ENCODE results near the gene RAB11A. TPM values are rescaled to one million over a fixed set of nuclear protein-coding genes. Genes with fewer than 3 reads are reported as not detected.

Gene RAB11A
- total RNA-seq, 2 experiments from 2014 or later = 139 to 183 TPM

DNA sequence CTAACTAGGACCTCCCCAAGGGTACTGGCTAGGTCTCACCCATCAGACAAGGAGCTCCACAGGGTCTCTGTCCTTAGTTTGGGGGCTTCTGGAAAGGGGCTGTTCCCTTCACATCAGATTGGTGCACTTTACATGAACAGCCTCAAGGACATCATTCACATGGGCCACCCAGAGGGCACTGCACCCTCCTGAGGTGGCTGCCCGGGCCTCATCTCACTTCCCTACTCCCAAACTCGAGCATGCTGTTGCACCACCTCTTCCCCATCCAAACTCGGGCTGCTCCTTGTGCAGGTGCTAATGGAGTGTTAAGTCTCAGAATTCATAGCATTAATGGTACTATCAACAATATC is 48.1 kb downstream of the RAB11A start:
- Mint-ChIP-seq H3K4me1 (peaks cover 33% of the 10 kb centered on the region), H3K9me3 (ENCODE audit: low read depth) (no peaks in the 10 kb centered on the region), H3K27ac (no peak overlapping the region), H3K27me3 (no peaks in the 10 kb centered on the region), H3K4me3 (no peak overlapping the region), H3K36me3 (no peaks in the 10 kb centered on the region)
- DNase-seq (no peak), ATAC-seq (peak; percentile 22)
- CTCF ChIA-PET = no interaction called here

DNA sequence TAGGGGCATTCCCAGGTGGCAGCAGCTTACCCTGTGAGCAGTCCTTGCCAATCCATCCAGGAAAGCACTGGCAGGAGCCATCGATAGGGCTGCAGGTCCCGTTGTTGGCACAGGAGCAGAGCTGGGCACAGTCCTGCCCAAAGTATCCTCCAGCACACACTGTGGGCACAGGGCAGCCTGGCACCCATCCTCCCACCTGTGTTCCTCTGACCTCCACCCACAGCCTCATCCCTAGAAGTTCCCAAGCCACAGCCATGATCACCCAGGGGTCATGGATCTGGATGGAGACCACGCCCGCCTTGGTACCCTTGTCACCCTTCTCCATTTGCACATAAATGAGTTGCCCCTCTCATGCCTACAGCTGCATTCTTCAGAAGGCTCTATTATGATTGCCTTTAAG is 48.6 kb downstream of the RAB11A start:
- peaks cover 33% of the 10 kb centered on the region for H3K4me1 Mint-ChIP-seq
- no peaks in the 10 kb centered on the region for H3K36me3 Mint-ChIP-seq
- no peak for DNase-seq
- no peak for ATAC-seq
- H3K27me3 Mint-ChIP-seq = no peaks in the 10 kb centered on the region
- CTCF ChIA-PET = no interaction called here
- H3K27ac Mint-ChIP-seq = no peak overlapping the region
- no peak overlapping the region for H3K4me3 Mint-ChIP-seq
- no peaks in the 10 kb centered on the region for H3K9me3 Mint-ChIP-seq (ENCODE audit: low read depth)

DNA sequence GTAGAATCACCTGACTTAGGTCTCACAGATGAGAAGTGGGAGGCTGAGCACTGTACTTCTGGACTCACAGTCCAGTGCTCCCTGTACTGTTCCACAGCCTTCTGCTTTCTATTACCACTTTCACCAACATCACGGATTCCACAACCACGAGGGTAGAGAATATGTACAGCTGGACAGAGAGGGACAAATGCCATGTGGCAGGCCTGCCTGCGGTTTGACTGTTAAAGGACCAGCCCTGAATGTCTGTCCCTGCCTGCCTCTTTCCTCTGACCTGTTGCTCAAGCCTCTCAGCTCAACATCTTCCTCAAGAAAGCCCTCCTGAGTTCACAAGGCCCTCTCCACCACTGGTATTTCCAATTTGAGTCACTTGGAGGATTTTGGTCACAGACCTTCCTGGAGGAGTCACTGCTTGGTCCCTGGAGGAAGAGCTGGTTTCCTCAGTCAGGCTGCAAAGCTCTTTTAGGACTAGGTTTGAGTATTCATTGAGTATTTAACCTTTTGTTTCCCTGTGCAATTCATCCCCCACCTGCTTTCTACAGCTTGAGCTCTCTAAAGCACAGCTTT is 49.1 kb downstream of the RAB11A start:
- no peaks in the 10 kb centered on the region for H3K9me3 Mint-ChIP-seq (ENCODE audit: low read depth)
- H3K36me3 Mint-ChIP-seq = no peaks in the 10 kb centered on the region
- DNase-seq (no peak), ATAC-seq (peak; percentile 18)
- CTCF ChIA-PET = no interaction called here
- peaks cover 33% of the 10 kb centered on the region for H3K4me1 Mint-ChIP-seq
- H3K27me3 Mint-ChIP-seq = no peaks in the 10 kb centered on the region
- H3K27ac Mint-ChIP-seq = no peak overlapping the region
- H3K4me3 Mint-ChIP-seq = no peak overlapping the region

DNA sequence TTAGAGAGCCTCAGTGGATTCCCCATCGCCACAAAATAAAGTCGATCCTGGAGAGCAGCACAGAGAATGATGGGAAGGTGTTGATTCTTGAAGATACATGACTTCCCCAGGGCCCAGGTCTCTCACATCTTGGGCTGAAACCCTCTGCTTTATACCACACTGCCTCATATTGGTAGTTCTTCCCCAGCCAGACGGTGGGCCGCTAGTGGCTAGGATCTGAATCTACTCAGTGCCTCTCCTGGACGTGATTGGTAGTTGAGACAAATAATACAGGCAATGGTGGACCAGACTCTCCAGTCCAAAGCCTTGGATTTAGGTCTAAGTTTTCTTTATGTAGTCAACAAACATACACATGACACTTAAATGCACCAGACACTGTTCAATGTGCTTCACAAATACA is 49.7 kb downstream of the RAB11A start:
- no peaks in the 10 kb centered on the region for H3K9me3 Mint-ChIP-seq (ENCODE audit: low read depth)
- no peak overlapping the region for H3K27ac Mint-ChIP-seq
- no peaks in the 10 kb centered on the region for H3K36me3 Mint-ChIP-seq
- H3K4me3 Mint-ChIP-seq = no peak overlapping the region
- no peaks in the 10 kb centered on the region for H3K27me3 Mint-ChIP-seq
- ATAC-seq (no peak), DNase-seq (no peak)
- CTCF ChIA-PET = no interaction called here
- H3K4me1 Mint-ChIP-seq = peaks cover 33% of the 10 kb centered on the region

DNA sequence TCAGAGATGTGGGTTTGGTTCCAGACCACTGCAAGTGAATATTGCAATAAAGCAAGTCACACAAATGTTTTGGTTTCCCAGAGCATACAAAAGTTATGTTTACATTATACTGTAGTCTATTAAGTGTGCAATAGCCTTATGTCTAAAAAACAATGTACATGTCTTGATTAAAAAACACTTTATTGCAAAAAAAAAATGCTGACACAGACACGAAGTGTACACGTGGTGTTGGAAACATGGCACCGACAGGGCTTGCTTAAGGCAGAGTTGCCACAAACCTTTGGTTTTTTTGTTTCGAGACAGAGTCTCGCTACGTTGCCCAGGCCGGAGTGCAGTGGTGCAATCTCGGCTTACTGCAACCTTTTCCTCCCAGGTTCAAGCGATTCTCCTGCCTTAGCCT is 50.1 kb downstream of the RAB11A start:
- Mint-ChIP-seq H3K4me3 (no peak overlapping the region), H3K4me1 (peaks cover 33% of the 10 kb centered on the region), H3K9me3 (ENCODE audit: low read depth) (no peaks in the 10 kb centered on the region), H3K36me3 (no peaks in the 10 kb centered on the region), H3K27ac (no peak overlapping the region), H3K27me3 (no peaks in the 10 kb centered on the region)
- CTCF ChIA-PET = no interaction called here
- no peak for ATAC-seq
- DNase-seq = no peak

DNA sequence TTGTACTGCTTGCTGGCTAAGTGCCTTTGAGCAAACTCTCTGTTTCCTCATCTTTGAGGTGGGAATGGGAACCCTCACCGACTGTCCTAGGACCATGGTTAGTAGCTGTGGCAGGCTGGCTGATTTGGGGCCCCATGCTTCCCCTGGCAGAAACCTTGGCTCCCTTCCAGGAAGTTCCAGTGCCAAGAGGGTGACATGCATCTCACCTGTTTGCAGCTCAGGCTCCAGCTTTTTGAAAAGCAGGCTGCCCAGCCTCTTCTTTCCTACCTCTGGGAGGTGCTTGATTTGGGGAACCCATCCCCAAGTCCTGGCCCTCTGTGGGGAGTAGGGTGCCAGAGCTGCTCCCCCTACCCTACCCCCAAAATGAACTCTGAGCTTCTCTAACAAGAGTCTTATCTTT is 50.8 kb downstream of the RAB11A start:
- Mint-ChIP-seq H3K4me1 (peaks cover 33% of the 10 kb centered on the region), H3K27me3 (no peaks in the 10 kb centered on the region), H3K9me3 (ENCODE audit: low read depth) (no peaks in the 10 kb centered on the region), H3K4me3 (no peak overlapping the region), H3K36me3 (no peaks in the 10 kb centered on the region), H3K27ac (no peak overlapping the region)
- CTCF ChIA-PET = no interaction called here
- ATAC-seq (no peak), DNase-seq (no peak)

DNA sequence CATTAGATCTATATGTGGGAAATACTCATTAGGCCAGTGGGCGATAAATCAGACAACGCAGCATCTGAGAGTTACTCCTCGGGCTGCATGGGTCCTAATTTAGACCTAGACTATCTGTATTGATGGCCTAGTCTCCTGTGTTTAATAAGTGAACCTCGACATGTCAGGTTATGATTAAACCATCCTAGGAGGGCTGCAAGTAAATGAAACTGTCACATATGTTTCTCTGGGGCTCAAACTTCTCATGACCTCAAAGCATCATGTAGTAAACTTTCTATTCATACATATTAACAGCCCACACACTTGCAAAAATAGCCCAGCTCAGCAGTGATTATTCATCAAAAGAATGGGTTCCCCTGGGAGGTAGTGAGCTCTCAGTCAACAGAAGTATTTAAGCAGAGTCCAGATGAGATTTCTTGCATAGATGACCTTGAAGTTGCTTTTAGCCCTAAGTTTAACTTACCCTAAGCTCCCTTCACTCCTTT is 51.6 kb downstream of the RAB11A start:
- H3K4me3 Mint-ChIP-seq = no peak overlapping the region
- no peaks in the 10 kb centered on the region for H3K27me3 Mint-ChIP-seq
- CTCF ChIA-PET = interaction anchor here (1.5 kb wide), 1 partner anchor 9 kb away, joined by 4 read pairs; no protein-coding TSS in a partner anchor
- no peak for ATAC-seq
- H3K9me3 Mint-ChIP-seq (ENCODE audit: low read depth) = no peaks in the 10 kb centered on the region
- no peaks in the 10 kb centered on the region for H3K36me3 Mint-ChIP-seq
- peaks cover 33% of the 10 kb centered on the region for H3K4me1 Mint-ChIP-seq
- no peak overlapping the region for H3K27ac Mint-ChIP-seq
- DNase-seq = no peak

DNA sequence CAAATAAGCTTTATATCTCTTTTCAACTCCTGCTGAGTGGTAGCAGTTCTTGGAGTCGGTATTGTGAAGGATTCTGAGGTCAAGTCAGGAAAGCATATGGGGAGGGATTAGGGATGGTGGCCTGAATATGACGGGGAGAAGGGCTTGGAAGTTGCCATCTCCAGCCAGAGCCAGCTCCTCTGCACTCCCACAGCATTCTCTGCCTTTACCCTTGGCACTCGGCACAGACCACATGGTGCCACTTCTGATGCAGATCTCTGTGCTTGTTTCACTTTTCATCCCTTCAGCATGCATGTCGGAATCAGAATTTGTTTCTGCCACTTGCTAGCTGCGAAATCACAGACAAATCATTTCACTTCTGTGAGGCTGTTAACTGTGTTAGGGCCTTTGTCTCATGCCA is 52.5 kb downstream of the RAB11A start:
- Mint-ChIP-seq H3K4me3 (no peak overlapping the region), H3K36me3 (no peaks in the 10 kb centered on the region), H3K9me3 (ENCODE audit: low read depth) (no peaks in the 10 kb centered on the region), H3K27me3 (no peaks in the 10 kb centered on the region), H3K27ac (no peak overlapping the region), H3K4me1 (peaks cover 25% of the 10 kb centered on the region)
- DNase-seq (no peak), ATAC-seq (no peak)
- CTCF ChIA-PET = interaction anchor here (1.5 kb wide), 1 partner anchor 9 kb away, joined by 4 read pairs; no protein-coding TSS in a partner anchor

DNA sequence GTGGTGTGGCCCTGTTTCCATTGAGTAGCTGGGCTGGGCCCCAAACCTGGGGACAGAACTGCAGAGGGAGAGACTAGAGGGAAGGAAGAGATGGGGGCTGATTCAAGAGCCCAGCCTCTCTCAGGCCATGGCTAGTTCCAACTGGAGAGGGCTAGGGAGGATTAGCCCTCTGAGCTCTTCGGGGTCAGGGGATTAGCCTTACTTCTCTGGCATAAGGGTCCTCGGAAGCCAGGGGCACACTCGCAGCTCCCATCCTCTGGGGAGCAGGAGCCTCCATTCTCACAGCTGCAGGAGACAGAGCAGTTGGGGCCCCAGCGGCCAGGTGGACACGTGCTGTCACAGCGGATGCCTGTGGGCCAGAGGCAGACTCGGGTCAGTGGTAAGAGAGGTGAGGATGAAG is 53.3 kb downstream of the RAB11A start:
- DNase-seq (no peak), ATAC-seq (no peak)
- H3K36me3 Mint-ChIP-seq = no peaks in the 10 kb centered on the region
- H3K4me3 Mint-ChIP-seq = no peak overlapping the region
- H3K9me3 Mint-ChIP-seq (ENCODE audit: low read depth) = no peaks in the 10 kb centered on the region
- no peak overlapping the region for H3K27ac Mint-ChIP-seq
- CTCF ChIA-PET = no interaction called here
- peaks cover 17% of the 10 kb centered on the region for H3K4me1 Mint-ChIP-seq
- H3K27me3 Mint-ChIP-seq = no peaks in the 10 kb centered on the region

DNA sequence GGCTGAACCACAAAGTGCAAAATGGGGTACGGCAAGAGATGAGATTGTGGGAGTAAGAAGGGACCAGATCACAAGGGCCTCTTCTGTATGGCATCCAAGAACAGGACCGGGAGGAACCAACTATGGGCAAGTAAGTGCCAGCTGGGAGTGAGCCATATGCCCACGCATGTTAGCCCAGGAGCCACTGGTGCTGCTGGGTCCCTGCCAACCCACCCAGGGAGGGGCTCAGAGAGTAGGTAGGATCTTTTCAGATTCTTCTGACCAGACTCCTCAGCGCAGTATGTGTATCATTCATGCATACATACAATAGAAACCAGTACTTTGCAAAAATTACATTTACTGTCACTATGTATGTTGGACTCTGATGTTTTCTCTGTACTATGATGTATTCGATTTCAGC is 54.0 kb downstream of the RAB11A start:
- ATAC-seq (no peak), DNase-seq (no peak)
- CTCF ChIA-PET = no interaction called here
- Mint-ChIP-seq H3K9me3 (ENCODE audit: low read depth) (no peaks in the 10 kb centered on the region), H3K4me3 (no peak overlapping the region), H3K4me1 (peaks cover 10% of the 10 kb centered on the region), H3K27me3 (no peaks in the 10 kb centered on the region), H3K36me3 (no peaks in the 10 kb centered on the region), H3K27ac (no peak overlapping the region)

DNA sequence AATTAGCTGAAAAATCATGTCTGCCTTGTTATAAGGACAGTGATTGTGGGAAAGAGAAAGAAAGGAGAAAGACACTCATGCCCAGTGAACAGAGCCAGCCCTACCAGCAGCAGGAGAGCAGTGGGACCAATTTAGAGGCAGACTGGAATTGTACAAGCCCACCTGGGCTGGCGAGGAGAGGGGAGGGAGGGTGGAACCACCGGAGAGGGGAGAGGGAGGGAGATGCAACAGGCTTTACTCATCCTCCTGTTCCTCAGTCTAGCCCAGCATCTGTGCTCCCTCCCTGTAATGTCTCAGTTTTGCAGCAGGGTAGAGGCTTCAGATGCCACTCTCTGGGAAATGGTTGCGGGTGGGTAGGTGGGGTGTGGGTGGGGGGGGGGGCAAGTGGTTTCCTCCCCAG is 54.7 kb downstream of the RAB11A start:
- Mint-ChIP-seq H3K4me3 (no peak overlapping the region), H3K27ac (no peak overlapping the region)
- CTCF ChIA-PET = no interaction called here

DNA sequence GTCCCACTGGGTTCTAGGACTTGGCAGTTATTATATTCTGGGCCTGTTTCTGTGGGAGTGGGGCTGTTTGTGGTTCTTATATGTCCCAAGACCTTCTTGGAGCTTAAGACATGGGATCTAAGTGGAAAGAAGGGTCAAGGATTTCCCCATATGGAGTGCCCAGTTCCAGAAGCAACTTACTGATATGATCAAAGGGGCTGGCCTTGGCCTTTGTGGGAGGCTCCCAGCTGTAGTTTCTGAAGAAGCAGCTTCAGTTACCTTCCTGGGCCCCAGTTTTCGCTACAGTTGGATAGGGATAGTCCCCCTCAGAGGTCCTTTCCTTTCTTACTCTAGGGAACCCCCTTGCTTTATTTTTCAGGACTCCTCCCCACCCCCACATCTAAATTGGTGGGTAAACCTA is 56.0 kb downstream of the RAB11A start:
- Mint-ChIP-seq H3K4me3 (no peak overlapping the region), H3K36me3 (no peaks in the 10 kb centered on the region), H3K27me3 (no peaks in the 10 kb centered on the region), H3K9me3 (ENCODE audit: low read depth) (no peaks in the 10 kb centered on the region), H3K4me1 (no peaks in the 10 kb centered on the region), H3K27ac (no peak overlapping the region)
- DNase-seq (no peak), ATAC-seq (no peak)
- CTCF ChIA-PET = interaction anchor here (1.1 kb wide), 1 partner anchor 14 kb away, joined by 3 read pairs; no protein-coding TSS in a partner anchor

More for the DNA sequence above, 54.7 kb downstream of the RAB11A start:
- Mint-ChIP-seq H3K4me1 (peaks cover 3% of the 10 kb centered on the region), H3K9me3 (ENCODE audit: low read depth) (no peaks in the 10 kb centered on the region), H3K27me3 (no peaks in the 10 kb centered on the region), H3K36me3 (no peaks in the 10 kb centered on the region)
- ATAC-seq = no peak
- no peak for DNase-seq

DNA sequence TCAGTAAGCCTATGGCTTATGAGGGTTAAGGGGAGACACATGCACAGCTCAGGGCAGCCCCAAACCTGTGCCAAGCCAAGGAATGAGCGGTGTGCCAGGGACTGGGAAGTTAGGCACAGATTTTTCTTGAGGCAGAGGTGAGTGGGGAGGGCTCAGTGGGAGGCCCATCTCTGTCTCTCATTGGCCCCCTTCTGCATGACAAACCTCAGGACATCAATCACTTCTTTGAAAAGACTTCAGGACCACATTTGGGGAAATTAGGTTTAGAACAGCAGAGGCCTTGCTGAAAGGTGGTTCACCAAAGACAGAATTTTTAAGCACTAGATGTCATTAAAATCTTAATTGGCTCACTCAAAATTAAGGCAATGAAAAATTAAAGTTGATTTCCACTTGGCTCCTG is 57.2 kb downstream of the RAB11A start:
- Mint-ChIP-seq H3K4me3 (no peak overlapping the region), H3K9me3 (ENCODE audit: low read depth) (no peaks in the 10 kb centered on the region), H3K27me3 (no peaks in the 10 kb centered on the region), H3K4me1 (no peaks in the 10 kb centered on the region), H3K27ac (no peak overlapping the region), H3K36me3 (no peaks in the 10 kb centered on the region)
- CTCF ChIA-PET = no interaction called here
- ATAC-seq = no peak
- DNase-seq = no peak

DNA sequence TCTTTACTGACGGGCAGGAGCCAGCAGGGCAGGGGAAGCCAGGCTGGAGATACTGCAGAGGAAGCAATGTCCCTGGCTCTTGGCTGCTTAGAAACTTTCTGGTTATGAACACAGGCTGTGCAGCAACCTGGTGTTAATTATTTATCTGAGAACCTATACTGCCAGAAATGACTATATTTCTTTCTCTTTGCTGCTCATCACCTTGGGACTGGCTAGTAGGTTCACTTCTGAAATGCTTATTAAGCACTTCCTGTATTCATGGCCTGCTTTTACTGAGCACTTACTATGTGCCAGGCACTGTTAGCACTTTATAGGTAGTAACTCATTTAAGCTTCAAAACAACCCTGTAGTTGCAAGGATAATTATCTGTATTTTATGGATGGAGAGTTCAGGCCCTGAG is 57.6 kb downstream of the RAB11A start:
- CTCF ChIA-PET = no interaction called here
- ATAC-seq (no peak), DNase-seq (no peak)
- no peaks in the 10 kb centered on the region for H3K4me1 Mint-ChIP-seq
- no peaks in the 10 kb centered on the region for H3K36me3 Mint-ChIP-seq
- H3K27me3 Mint-ChIP-seq = no peaks in the 10 kb centered on the region
- H3K27ac Mint-ChIP-seq = no peak overlapping the region
- no peaks in the 10 kb centered on the region for H3K9me3 Mint-ChIP-seq (ENCODE audit: low read depth)
- no peak overlapping the region for H3K4me3 Mint-ChIP-seq

DNA sequence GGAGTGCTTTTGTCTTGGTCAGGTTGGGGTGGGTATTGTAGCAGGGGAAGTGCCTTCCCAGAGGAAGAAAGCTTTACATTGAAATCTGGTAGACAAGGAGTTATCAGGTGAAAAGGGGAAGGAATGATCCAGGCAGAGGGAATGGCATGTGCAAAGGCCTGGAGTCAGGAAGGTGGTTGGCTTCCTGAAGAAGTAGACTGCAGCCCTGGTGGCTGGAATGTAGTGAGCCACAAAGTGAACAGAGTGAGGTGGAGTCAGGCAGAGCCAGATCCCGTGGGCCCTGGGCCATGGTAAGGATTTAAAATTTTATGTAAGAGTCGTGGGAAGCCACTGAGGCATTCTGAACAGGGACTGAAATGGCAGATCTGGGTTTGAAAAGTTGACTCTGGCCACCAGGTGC is 58.3 kb downstream of the RAB11A start:
- H3K36me3 Mint-ChIP-seq = no peaks in the 10 kb centered on the region
- H3K9me3 Mint-ChIP-seq (ENCODE audit: low read depth) = no peaks in the 10 kb centered on the region
- no peak overlapping the region for H3K4me3 Mint-ChIP-seq
- no peaks in the 10 kb centered on the region for H3K4me1 Mint-ChIP-seq
- no peak overlapping the region for H3K27ac Mint-ChIP-seq
- ATAC-seq (no peak), DNase-seq (no peak)
- H3K27me3 Mint-ChIP-seq = no peaks in the 10 kb centered on the region
- CTCF ChIA-PET = no interaction called here
